Thyroid gland (tissue), 4 donors: Measurements from ENCODE around the gene MEIS1. TPM values are rescaled to one million over a fixed set of nuclear protein-coding genes. Genes with fewer than 3 reads are reported as not detected.

Experiments
- DNase-seq, 2 donors: peaks; one replicate each; pipeline ENCODE4 v3.0.0-alpha.2; 2019
- H3K27ac ChIP-seq, 3 donors: fragments of 200-600 bp; sonication (generic); 1 replicate in 2 of 3; 2 replicates in 1 of 3; pipeline ENCODE4 v1.5.1; 2016 to 2019; ENCODE audit warnings: mild to moderate bottlenecking in 1 of 3, moderate library complexity in 1 of 3
- H3K27me3 ChIP-seq: fragments of 200-600 bp; sonication (generic); one replicate; pipeline ENCODE4 v1.5.1; 2019
- H3K36me3 ChIP-seq, 2 donors: fragments of 200-600 bp; sonication (generic); one replicate each; pipeline ENCODE4 v1.5.1; 2016 to 2019
- H3K4me1 ChIP-seq, 2 donors: fragments of 200-600 bp; sonication (generic); one replicate each; pipeline ENCODE4 v1.5.1; 2017 to 2019
- H3K4me3 ChIP-seq, 3 donors: fragments of 200-600 bp; sonication (generic); replicated peaks in 1 of 3; 1 replicate in 2 of 3; 2 replicates in 1 of 3; pipeline ENCODE4 v1.5.1; 2016; ENCODE audit warnings: mild to moderate bottlenecking in 1 of 3
- H3K9me3 ChIP-seq: fragments of 200-600 bp; sonication (generic); one replicate; pipeline ENCODE4 v1.5.1; 2017
- CTCF ChIP-seq, 6 experiments: fragments of 200-600 bp in 3 of 6; fragments of 450-650 bp in 3 of 6; sonication (generic) in 3 of 6; IDR thresholded peaks; one replicate each; pipeline ENCODE4 v1.5.1; 2016 to 2019; ENCODE audit warnings: antibody characterized with exemption in 6 of 6, mild to moderate bottlenecking in 2 of 6, inconsistent platforms in 1 of 6, moderate library complexity in 1 of 6
- POLR2A ChIP-seq, 2 donors: fragments of 450-650 bp; IDR thresholded peaks; one replicate each; pipeline ENCODE4 v1.6.1; 2017; ENCODE audit warnings: antibody characterized with exemption in 2 of 2, mild to moderate bottlenecking in 2 of 2, moderate library complexity in 1 of 2
- WGBS, 2 donors: methylation state at CpG; one replicate each; pipeline ENCODE4 v1.1.5; 2017; 5-methylcytosine and 5-hydroxymethylcytosine counted together
- intact Hi-C: fragments of 100-400 bp; cut with DNase I; formaldehyde crosslinking; loops from one replicate; pipeline ENCODE4 v1.15.1; 2023
- total RNA-seq, 4 donors: library from RNA; depleted of rRNA; stranded (reverse); fragments of >200 nt; gene quantifications; one replicate each; pipeline ENCODE4 v1.2.3, GENCODE V29; 2016

The MEIS1 gene
- total RNA-seq, 4 donors from 2014 or later: 6.8 to 11.8 (median 9.4) TPM

DNA sequence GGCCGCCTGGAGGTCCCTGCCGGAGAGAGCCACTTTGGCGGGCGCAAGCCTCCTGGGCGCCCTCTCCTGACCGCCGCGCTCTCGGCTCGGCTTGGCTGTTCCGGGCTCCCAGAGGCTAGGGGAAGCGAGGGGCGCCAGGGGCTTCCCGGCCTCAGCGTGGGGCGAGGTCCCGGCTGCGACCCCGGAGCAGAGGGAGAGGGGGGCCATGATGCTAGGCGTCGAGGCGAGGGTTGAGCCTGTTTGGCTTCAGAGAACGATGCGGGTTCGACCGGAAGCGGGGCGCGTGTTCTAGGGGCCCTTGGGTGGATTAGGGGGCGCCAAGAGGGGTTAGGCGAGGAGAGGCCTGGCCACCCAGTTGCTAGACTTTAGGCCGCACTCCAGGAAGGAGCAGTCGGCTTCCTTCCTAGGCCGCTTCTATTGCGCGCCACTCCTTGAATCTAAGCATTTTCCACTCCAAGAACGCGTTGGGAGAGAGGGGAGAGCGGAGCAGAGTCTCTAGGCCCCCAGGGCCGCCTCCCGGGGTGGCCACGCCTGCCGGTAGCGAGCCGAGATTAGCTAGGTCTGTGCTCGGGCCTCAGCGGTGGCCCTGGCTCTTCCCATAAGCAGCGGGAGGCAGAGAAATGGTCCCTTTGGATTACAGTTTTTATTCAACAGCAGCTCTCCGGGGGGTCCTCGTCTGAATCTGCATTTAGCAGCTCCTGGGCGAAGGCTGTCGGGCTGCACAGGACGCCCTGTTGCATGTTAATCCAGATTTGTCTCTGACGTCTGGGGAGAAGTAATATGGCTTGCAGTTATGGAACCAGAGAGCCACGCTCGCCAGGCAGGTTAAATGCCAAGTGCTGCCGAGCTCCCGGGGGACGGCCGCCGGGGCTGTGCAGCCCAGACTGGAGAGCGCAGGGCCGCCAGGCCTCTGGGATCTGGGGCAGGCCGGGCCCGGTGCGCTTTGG, 11.3 kb downstream of the MEIS1 start:
- peak in 1 of 2 donors; percentile 14 for DNase-seq
- H3K36me3 ChIP-seq: no peaks in the 10 kb centered on the region
- no peaks in the 10 kb centered on the region for H3K9me3 ChIP-seq
- TF ChIP-seq CTCF (IDR thresholded peaks at IDR 0.05) (peak in 1 of 6 experiments; percentile 27), POLR2A (IDR thresholded peaks at IDR 0.05) (no peak)
- no peaks in the 10 kb centered on the region for H3K27me3 ChIP-seq
- WGBS, 2 donors: 3 to 22% methylated on average over 21 to 56 of the region's 66 CpGs
- peaks cover 0 to 13% of the 10 kb centered on the region in 2 donors for H3K4me1 ChIP-seq
- H3K4me3 ChIP-seq: peak overlapping the region in 2 of 3 donors; percentile 13 to 26
- intact Hi-C loops: loop anchor here (10.0 kb wide), 1 partner anchor 249 kb away; no protein-coding TSS in a partner anchor
- H3K27ac ChIP-seq: peak overlapping the region; percentile 59 to 73 (median 69)

DNA sequence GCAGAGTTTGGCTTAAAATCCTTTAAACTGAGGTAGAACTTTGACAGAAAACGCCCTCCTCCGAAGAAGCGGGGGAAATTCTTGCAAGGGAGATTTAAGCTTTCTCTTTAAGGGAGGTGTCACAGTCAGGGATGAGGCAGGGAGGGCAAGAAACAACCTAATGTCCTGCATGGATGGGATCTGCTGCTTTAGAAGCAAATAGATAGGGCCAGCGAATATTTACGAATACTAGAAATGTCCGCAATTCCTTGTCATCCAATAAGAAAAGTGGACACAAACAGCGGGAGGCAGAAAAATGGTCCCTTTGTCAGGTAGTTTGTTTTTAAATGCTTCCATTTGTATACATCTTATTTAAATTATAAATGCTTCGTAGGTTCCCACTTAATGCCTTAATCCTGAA, 12.0 kb downstream of the MEIS1 start:
- peak overlapping the region in 1 of 3 donors; percentile 73 for H3K27ac ChIP-seq
- TF ChIP-seq POLR2A (IDR thresholded peaks at IDR 0.05) (no peak), CTCF (IDR thresholded peaks at IDR 0.05) (no peak)
- intact Hi-C loops: loop anchor here (10.0 kb wide), 1 partner anchor 248 kb away; no protein-coding TSS in a partner anchor
- H3K9me3 ChIP-seq: no peaks in the 10 kb centered on the region
- 84 to 85% methylated on average over 8 of the region's 8 CpGs for WGBS, 2 donors
- no peaks in the 10 kb centered on the region for H3K27me3 ChIP-seq
- H3K4me3 ChIP-seq: no peak overlapping the region
- peaks cover 0 to 13% of the 10 kb centered on the region in 2 donors for H3K4me1 ChIP-seq
- no peak for DNase-seq
- H3K36me3 ChIP-seq: no peaks in the 10 kb centered on the region

DNA sequence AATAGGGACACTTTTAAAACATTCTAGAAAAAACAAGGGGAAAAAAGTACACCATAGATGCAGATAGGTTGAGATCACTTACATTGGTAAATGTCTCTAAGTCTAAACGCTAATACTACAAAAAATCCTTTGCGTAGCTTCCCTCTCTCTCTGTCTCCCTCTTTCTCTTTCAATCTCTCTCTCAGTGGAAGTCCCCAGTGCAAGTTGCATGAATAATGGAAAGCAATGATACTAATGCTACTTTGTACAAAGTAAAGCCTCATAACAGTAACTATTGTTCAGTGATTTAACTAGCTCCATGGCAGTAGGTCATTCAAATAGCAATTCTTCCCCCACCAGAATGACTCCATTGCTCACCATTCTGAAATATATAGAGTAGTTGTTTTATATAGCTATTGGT, 12.8 kb downstream of the MEIS1 start:
- intact Hi-C loops: loop anchor here (10.0 kb wide), 1 partner anchor 247 kb away; no protein-coding TSS in a partner anchor
- H3K4me1 ChIP-seq: peaks cover 0 to 13% of the 10 kb centered on the region in 2 donors
- no peaks in the 10 kb centered on the region for H3K27me3 ChIP-seq
- H3K27ac ChIP-seq: no peak overlapping the region
- no peaks in the 10 kb centered on the region for H3K9me3 ChIP-seq
- TF ChIP-seq POLR2A (IDR thresholded peaks at IDR 0.05) (no peak), CTCF (IDR thresholded peaks at IDR 0.05) (no peak)
- DNase-seq: no peak
- no peaks in the 10 kb centered on the region for H3K36me3 ChIP-seq
- WGBS, 2 donors: 76 to 81% methylated on average over 2 of the region's 2 CpGs
- no peak overlapping the region for H3K4me3 ChIP-seq

GRCh38 chr2:66448136-66448991, 13.4 kb downstream of the MEIS1 start:
- Histone ChIP-seq H3K36me3 (no peaks in the 10 kb centered on the region), H3K4me1 (peaks cover 0 to 13% of the 10 kb centered on the region in 2 donors), H3K9me3 (no peaks in the 10 kb centered on the region), H3K4me3 (no peak overlapping the region), H3K27me3 (no peaks in the 10 kb centered on the region), H3K27ac (no peak overlapping the region)
- 82 to 86% methylated on average over 3 of the region's 3 CpGs for WGBS, 2 donors
- TF ChIP-seq POLR2A (IDR thresholded peaks at IDR 0.05) (no peak), CTCF (IDR thresholded peaks at IDR 0.05) (no peak)
- DNase-seq: no peak
- intact Hi-C loops: loop anchor here (10.0 kb wide), 1 partner anchor 246 kb away; no protein-coding TSS in a partner anchor
